ENCODE data around the gene EGFR.

The EGFR gene

GRCh38 chr7:55006499-55006898 lies 12.3 kb upstream of the EGFR start:
- DNase-seq = no peak

GRCh38 chr7:55013851-55014250 lies 5.0 kb upstream of the EGFR start:
- DNase-seq = no peak

GRCh38 chr7:55016061-55016745 lies 2.6 kb upstream of the EGFR start:
- DNase-seq = no peak

- no peak for DNase-seq
These were observed 2.1 kb upstream of the EGFR start for GRCh38 chr7:55016746-55017090.

GRCh38 chr7:55017841-55018240 lies 976 bp upstream of the EGFR start:
- DNase-seq = no peak

GRCh38 chr7:55019191-55019690 lies 424 bp downstream of the EGFR start:
- peak in 15 of 51 donors; percentile 7 to 39 (median 19) for DNase-seq

- peak in 3 of 51 donors; percentile 6 to 39 (median 9) for DNase-seq
These were observed 1.1 kb downstream of the EGFR start for GRCh38 chr7:55019691-55020465.

- peak in 12 of 51 donors; percentile 11 to 45 (median 26) for DNase-seq
These were observed 1.7 kb downstream of the EGFR start for GRCh38 chr7:55020466-55020871.

- DNase-seq = peak in 1 of 51 donors; percentile 6
These were observed 2.2 kb downstream of the EGFR start for GRCh38 chr7:55021053-55021452.

- DNase-seq = no peak
These were observed 3.5 kb downstream of the EGFR start for GRCh38 chr7:55022002-55022985.

- DNase-seq = no peak
These were observed 5.2 kb downstream of the EGFR start for GRCh38 chr7:55023841-55024505.

- no peak for DNase-seq
These were observed 6.0 kb downstream of the EGFR start for GRCh38 chr7:55024776-55025175.

GRCh38 chr7:55026086-55026790 lies 7.4 kb downstream of the EGFR start:
- no peak for DNase-seq

- no peak for DNase-seq
These were observed 8.2 kb downstream of the EGFR start for GRCh38 chr7:55026867-55027490.

- no peak for DNase-seq
These were observed 9.2 kb downstream of the EGFR start for GRCh38 chr7:55028011-55028410.

- no peak for DNase-seq
These were observed 11.5 kb downstream of the EGFR start for GRCh38 chr7:55030314-55030713.

GRCh38 chr7:55031075-55031474 lies 12.3 kb downstream of the EGFR start:
- DNase-seq = no peak

GRCh38 chr7:55032069-55032699 lies 13.4 kb downstream of the EGFR start:
- DNase-seq = no peak

- no peak for DNase-seq
These were observed 14.5 kb downstream of the EGFR start for GRCh38 chr7:55033236-55033846.

Data from hypothalamus (tissue), 51 donors.